GM21723 (cell line): ENCODE results near the gene GARS1.

Source experiments
- ATAC-seq: cut with Tn5 transposase; IDR thresholded peaks from one replicate; pipeline ENCODE4 v1.9.1; 2021; ENCODE audit warnings: mild to moderate bottlenecking, moderate library complexity; ENCODE audit not compliant: unreplicated experiment

Gene GARS1

DNA sequence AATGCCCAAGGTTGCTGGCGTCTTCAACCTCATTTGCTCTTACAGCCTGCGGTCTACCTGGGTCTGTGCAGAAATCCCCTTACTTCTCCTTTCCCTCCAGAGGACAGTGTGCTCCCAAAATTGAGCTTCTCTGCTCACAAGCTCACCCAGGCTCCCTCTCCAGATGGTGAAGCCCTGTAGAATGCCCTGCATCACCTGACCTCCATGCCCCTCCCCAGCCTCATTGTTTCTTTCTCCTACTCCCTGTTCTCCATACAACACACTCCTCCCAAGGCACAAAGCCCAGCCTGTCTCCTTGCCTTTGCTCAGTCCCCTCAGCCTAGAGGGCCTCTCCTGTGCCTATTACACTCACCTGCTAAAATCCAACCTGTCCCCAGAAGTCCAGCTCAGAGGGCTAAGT lies 84.1 kb downstream of the GARS1 start:
- ATAC-seq, result no peak

DNA sequence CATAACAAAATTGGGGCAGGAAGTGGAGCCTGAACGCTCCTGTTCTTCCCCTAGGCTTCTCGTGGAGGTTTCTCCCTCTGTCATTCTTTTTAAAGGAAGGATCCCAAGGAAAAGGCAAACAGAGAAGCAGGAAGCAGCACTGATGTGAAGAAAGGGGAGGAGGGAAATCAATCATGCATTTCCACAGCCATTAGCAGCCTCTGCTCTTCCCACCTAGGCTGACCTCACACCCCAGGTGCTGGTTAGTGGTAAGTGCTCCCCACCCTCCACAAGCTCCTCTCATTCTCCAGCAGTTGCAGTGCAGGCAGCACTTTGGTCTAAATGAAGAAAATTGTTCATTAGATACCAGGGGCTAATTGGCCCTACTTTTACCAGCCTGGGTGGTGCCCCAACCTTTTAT lies 85.0 kb downstream of the GARS1 start:
- ATAC-seq, result no peak

DNA sequence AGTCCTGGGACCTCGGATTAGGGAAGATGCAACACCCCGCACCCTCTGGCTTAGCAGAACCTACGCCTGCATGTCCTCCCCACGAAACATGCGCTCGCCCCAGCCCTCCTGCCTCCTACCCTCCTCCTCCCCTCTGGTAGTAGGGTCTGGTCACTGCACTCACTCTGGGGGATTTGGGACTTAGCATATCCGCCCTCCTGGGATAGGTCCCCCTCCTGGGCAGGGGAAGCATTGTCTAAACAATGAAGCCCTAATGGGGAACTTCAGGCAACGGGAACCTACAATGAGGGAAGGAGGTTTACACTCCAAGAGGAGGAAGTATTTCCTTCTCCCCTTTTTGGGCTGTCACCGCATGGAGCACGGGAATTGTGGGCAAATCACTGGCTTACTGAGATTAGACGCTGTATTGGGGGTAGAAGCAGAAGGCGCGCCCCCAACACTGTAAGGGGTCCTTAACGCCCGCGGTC lies 86.7 kb downstream of the GARS1 start:
- ATAC-seq, result no peak

DNA sequence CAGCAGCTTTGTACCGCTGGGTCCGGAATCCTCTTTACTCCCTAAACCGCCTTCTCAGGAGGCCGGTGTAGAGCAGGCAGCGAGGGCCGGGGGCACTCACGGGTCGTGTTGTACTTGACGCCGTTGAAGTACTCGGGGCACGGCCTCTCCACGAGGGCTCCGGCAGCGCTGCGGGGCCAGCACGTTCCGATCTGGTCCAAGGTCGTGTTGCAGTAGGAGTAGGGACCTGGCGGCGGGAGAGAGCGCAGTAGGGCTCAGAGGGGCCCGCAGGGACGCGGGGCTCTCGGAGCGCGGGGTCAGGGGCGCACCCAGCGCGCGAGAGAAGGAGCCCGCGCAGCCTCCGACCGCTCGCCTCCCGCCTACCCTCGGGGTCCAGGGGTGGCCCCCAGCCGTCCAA lies 87.1 kb downstream of the GARS1 start:
- no peak for ATAC-seq

DNA sequence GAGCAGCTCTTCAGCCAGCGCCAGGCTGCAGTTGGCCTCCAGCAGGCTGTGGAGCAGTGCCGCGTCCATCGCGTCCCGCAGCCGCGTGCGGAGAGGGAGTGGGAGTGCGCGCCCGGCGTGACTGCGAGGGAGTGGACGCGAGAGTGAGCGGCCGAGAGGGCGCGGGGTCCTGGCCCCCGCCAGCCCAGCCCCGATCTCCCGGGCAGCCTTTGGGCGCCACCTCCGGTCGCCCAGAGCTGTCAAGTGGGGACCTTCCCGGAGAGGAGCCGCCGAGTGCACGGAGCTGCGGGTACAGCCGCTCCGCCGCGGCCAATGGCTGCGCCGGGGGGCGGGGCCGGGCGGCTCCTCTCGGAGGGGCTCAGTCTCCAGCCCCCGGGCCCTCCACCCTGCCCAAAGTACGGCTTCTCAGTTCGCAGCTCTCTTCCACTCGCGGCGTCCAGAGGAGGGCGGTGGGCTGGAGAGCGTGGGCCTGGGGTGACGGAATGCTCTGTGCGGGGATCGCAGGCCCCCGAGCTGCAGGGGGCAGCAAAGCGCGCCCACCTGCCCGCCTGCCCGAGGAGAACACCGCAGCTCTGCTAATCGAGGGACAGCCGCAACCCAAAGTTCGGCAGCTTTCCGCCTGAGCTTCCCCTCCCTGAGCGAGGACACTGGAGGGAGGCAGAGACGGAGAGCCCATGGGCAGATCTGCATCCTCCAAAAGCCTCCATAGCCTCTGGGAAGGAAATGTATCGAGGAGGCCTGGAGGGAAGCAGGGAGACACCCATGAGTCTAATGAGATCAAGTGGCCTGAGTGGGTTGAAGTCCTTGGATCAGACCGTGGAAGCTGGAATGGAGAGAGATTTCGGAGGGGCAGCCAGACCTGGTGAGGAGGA lies 87.8 kb downstream of the GARS1 start, which contains the start of gene CRHR2:
TSS of gene CRHR2 (minus strand) at position 245 of the 872 bp plus-strand sequence. CDS start at position 69, 176 bp downstream.
- ATAC-seq, result peak; percentile 48

DNA sequence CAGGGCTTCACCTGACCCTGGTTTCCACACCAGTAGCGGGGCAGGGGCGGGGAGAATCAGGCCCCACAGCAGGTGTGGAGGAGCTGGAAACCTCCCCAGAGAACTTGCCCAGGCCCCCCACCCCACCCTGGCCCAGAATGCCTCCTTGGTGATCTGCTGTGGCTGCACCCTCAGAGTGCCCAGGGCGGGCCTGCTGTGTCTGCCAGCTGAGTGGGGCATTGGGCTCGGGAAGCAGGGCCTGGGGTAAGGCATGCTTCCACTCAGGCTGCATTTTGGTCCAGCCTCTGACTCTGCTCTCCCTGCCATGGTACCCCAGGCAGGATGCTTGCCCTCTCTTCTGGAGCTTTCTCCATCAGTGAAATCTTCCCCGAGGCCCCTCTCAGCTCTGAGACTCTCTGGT lies 88.6 kb downstream of the GARS1 start:
- no peak for ATAC-seq
